ENCODE results near the gene HOXB9. TPM values are rescaled to one million over a fixed set of nuclear protein-coding genes. Genes with fewer than 3 reads are reported as not detected.

The HOXB9 gene
- total and polyA plus RNA-seq, 4 donors: 0.33 to 0.75 (median 0.39) TPM; not detected in 1

DNA sequence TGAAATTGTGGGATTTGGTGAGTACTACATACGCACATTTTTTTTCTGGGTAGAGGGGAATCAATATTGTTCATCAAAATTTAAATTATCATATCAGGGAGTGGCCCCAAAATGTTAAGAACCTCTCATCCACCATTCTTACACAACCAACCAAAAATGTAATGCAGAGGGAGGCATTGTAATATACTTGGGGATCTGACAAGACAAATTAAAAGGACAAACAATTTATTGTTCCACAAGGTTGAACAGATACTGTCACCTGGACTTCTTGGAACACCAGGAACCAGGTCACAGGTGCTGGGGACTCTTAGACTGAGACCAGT lies 14.7 kb upstream of the HOXB9 start:
- H3K36me3 ChIP-seq (ENCODE audit: control insufficient read depth in 1 of 2, insufficient read depth in 2 of 2, low read length in 1 of 2): no peaks in the 10 kb centered on the region
- H3K27ac ChIP-seq (ENCODE audit: low read depth in 1 of 2, low read length in 2 of 2): no peak overlapping the region
- DNase-seq (no peak), ATAC-seq (ENCODE audit: low FRiP score) (no peak)
- H3K9me3 ChIP-seq (ENCODE audit: control insufficient read depth, low read length): no peaks in the 10 kb centered on the region
- WGBS, 2 donors: 66 to 82% methylated on average over 1 of the region's 1 CpG
- no peak overlapping the region for H3K4me3 ChIP-seq (ENCODE audit: low read length in 2 of 2)
- no peaks in the 10 kb centered on the region for H3K4me1 ChIP-seq (ENCODE audit: control insufficient read depth in 1 of 2, insufficient read depth in 2 of 2, low read length in 2 of 2)
- H3K27me3 ChIP-seq (ENCODE audit: control insufficient read depth in 1 of 2, insufficient read depth in 2 of 2, low read length in 1 of 2): no peaks in the 10 kb centered on the region
- intact Hi-C loops (cut with DNase I): no loop called here

DNA sequence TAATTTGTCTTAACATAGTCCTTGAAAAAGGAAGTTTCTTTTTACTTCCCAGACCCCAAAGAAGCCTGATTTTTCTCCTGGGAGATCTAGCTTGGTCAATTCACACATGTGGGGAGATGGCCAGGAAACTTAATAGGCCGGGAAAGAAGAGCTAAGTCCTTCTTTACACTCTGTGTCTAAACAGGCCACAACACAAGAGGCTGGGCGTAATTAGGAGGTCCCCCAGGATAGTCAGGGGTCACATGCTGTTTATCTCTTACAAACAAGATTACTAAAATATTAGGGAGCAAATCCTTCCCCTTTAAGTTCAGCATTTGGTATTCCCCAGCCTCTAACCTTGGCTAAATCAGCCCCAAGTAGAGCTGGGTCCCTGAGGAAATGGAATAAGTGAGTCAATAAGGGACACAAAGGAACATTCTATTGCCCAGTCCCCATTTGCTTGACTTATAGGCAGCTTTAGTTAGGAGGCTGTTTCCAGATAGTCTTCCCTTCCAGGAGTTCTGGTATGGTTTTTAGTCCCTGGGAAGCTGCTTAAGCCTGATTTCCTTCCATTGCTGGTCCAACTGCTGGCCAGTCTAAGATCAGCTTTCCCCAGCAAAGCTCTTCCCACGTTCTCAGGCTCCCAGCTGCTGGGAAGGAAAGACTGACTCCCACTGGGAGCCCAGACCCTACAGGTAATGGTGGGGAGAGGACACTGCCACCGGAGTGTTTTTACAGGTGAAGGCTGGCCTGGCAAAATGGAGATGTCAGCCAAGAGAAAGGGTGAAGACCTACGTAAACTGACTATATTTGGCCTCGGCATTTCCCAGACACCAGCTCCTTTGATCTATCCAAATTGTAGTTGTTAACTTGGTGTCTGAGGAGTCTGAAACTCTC lies 14.1 kb upstream of the HOXB9 start:
- H3K4me3 ChIP-seq (ENCODE audit: low read length in 2 of 2): no peak overlapping the region
- no peaks in the 10 kb centered on the region for H3K9me3 ChIP-seq (ENCODE audit: control insufficient read depth, low read length)
- no peaks in the 10 kb centered on the region for H3K36me3 ChIP-seq (ENCODE audit: control insufficient read depth in 1 of 2, insufficient read depth in 2 of 2, low read length in 1 of 2)
- no peak for ATAC-seq (ENCODE audit: low FRiP score)
- DNase-seq: no peak
- intact Hi-C loops (cut with DNase I): no loop called here
- no peaks in the 10 kb centered on the region for H3K27me3 ChIP-seq (ENCODE audit: control insufficient read depth in 1 of 2, insufficient read depth in 2 of 2, low read length in 1 of 2)
- 78 to 80% methylated on average over 6 of the region's 6 CpGs for WGBS, 2 donors
- H3K4me1 ChIP-seq (ENCODE audit: control insufficient read depth in 1 of 2, insufficient read depth in 2 of 2, low read length in 2 of 2): no peaks in the 10 kb centered on the region
- H3K27ac ChIP-seq (ENCODE audit: low read depth in 1 of 2, low read length in 2 of 2): no peak overlapping the region

DNA sequence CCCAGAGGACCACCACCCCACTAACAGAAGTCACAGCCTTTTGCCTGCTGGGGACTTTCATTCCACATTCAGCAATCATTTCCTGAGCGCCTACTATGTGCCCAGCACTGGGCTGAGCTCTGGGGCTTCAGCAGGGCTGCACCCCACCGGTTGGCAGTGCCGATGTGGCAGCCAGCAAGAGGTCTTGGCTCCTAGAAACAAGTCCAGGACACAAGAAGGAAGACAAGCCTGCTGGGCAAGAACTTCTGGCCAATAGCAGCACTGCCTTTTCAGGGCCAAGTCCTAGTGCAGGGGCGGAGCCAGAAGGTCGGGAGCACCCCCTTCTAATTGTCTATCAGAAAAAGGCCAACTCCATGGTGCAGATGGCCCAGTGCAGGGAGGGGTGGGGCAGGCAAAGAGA lies 13.0 kb upstream of the HOXB9 start:
- ATAC-seq (ENCODE audit: low FRiP score): no peak
- no peak for DNase-seq
- no peaks in the 10 kb centered on the region for H3K4me1 ChIP-seq (ENCODE audit: control insufficient read depth in 1 of 2, insufficient read depth in 2 of 2, low read length in 2 of 2)
- H3K4me3 ChIP-seq (ENCODE audit: low read length in 2 of 2): no peak overlapping the region
- 53 to 54% methylated on average over 5 of the region's 5 CpGs for WGBS, 2 donors
- H3K27me3 ChIP-seq (ENCODE audit: control insufficient read depth in 1 of 2, insufficient read depth in 2 of 2, low read length in 1 of 2): peaks cover 0 to 2% of the 10 kb centered on the region in 2 donors
- intact Hi-C loops (cut with DNase I): no loop called here
- H3K27ac ChIP-seq (ENCODE audit: low read depth in 1 of 2, low read length in 2 of 2): no peak overlapping the region
- no peaks in the 10 kb centered on the region for H3K36me3 ChIP-seq (ENCODE audit: control insufficient read depth in 1 of 2, insufficient read depth in 2 of 2, low read length in 1 of 2)
- no peaks in the 10 kb centered on the region for H3K9me3 ChIP-seq (ENCODE audit: control insufficient read depth, low read length)

DNA sequence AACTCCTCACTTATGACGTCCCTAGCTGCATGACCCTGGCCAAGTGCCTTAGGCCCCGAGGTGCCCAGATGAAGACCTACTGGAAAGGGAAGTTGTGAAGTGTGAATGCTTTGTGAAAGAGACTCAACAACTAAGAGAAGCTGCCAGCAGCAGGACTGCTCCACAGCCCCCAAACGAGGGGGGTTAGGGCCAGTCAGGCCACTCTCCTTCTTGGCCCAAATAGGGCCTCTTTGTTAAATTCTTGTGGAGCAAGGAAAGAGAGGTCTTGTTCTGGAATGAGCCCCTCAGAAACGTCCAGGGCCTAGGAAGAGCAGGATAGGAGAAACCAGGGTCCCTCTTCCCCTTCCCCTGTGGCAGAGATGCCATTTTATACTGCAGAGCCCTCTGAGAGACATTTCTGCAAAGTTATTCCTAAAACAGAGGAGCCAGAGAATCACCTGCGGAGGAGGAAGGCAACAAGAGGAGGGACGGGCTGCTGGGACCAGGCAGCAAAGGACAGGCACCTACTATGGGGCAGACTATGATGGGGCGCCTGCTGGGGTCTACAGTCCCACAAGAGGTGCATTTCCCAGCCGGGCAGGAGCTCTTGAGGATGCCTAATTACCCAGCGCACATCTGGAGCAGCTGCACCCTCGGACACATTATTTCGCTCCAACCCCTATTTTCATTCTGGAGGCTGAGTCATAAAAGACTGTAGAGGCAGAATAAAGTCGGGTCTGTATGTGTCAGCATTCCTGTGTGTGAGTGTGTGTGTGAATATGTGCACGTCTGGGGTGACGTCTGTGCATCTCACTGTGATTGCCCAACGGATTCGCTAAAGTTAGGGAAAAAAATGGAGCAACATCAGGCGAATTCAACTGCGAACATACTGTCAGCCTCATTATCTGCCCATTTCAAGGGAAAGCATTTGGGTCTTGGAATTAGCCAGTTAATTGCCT lies 11.4 kb upstream of the HOXB9 start:
- Histone ChIP-seq H3K36me3 (ENCODE audit: control insufficient read depth in 1 of 2, insufficient read depth in 2 of 2, low read length in 1 of 2) (no peaks in the 10 kb centered on the region), H3K27ac (ENCODE audit: low read depth in 1 of 2, low read length in 2 of 2) (no peak overlapping the region), H3K4me1 (ENCODE audit: control insufficient read depth in 1 of 2, insufficient read depth in 2 of 2, low read length in 2 of 2) (no peaks in the 10 kb centered on the region), H3K27me3 (ENCODE audit: control insufficient read depth in 1 of 2, insufficient read depth in 2 of 2, low read length in 1 of 2) (peaks cover 0 to 2% of the 10 kb centered on the region in 2 donors), H3K9me3 (ENCODE audit: control insufficient read depth, low read length) (no peaks in the 10 kb centered on the region), H3K4me3 (ENCODE audit: low read length in 2 of 2) (no peak overlapping the region)
- whole genome bisulfite sequencing, 2 donors: 55 to 66% methylated on average over 18 of the region's 18 CpGs
- ATAC-seq (ENCODE audit: low FRiP score) (no peak), DNase-seq (peak in 1 of 2 donors; percentile 31)
- intact Hi-C loops (cut with DNase I): no loop called here

DNA sequence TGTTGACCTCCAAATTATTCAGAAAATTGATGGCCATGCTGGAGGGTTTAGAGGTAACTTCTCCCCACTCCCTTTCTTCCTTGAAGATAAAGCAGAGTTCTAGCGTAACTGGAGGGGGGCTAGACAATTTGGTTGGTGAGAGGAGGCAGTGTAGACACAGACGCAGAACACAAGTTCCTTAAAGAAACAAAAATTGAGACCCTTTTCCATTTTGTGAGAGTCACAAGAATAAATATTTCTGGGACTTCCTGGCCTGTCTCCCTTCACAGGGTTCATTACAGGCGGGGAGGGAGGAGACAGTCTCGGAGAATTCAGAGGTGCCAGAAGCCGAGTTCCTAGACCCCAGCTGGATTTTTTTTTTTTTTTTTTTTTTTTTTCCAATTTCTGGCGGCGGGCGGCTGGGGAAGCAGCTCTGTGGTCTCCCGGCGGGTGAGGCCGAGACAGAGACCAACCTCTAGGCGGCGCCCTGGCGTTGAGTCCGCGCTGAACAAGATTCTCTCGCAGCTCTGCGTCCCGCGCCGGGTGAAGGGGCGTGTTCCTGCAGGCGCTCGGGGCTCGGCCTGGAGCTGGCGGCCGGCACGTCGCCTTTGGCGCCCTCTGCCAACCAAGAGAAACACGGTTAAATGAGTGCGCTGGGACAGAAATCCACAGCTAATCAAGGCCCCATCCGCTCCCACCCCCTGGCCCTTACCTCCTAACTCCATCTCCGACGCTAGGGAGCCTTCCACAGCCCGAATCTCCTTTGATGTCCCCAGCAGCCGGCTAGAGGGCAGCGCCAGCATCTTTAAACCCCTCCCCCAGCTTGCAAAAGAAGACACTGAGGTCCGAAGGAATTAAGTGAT lies 10.2 kb upstream of the HOXB9 start:
- Histone ChIP-seq H3K27me3 (ENCODE audit: control insufficient read depth in 1 of 2, insufficient read depth in 2 of 2, low read length in 1 of 2) (peaks cover 0 to 2% of the 10 kb centered on the region in 2 donors), H3K27ac (ENCODE audit: low read depth in 1 of 2, low read length in 2 of 2) (no peak overlapping the region), H3K4me1 (ENCODE audit: control insufficient read depth in 1 of 2, insufficient read depth in 2 of 2, low read length in 2 of 2) (no peaks in the 10 kb centered on the region), H3K4me3 (ENCODE audit: low read length in 2 of 2) (no peak overlapping the region), H3K9me3 (ENCODE audit: control insufficient read depth, low read length) (no peaks in the 10 kb centered on the region), H3K36me3 (ENCODE audit: control insufficient read depth in 1 of 2, insufficient read depth in 2 of 2, low read length in 1 of 2) (no peaks in the 10 kb centered on the region)
- DNase-seq (peak; percentile 84 to 94), ATAC-seq (ENCODE audit: low FRiP score) (peak; percentile 80)
- intact Hi-C loops (cut with DNase I): no loop called here
- 11 to 13% methylated on average over 39 of the region's 39 CpGs for WGBS, 2 donors

DNA sequence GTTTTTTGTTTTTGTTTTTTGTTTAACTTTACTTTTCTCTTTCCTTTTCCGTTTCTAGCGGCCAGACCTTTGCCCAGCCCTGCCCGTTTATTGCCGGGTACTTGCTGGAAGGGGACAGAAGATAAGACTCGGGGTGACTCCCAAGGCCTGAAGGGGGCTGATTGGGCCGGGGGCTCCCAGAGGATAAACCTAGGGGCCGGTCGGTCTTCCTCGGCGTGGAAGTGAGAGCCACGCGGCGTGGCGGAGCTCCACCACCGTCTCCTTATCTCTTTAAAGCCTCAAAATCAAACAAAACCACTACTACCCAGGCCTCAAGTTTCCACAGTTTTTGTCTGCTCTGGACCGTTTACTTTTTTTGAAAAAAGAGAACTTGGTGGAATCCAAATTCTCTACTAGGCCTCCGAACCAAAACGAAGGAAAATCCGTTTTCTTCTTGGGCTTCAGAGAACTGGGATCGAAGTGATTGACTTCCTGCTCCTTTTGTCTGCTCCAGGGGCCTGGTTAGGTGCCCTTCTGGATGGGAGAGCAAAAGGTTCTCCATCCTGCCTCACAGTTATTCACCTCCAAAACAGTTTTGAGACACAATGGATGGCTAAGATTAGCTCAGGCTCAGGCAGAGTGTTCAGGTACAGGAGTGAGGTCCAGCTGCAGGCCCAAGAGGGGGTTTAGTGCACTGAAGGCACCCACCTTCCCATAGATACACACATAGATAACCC lies 8.5 kb upstream of the HOXB9 start:
- H3K4me1 ChIP-seq (ENCODE audit: control insufficient read depth in 1 of 2, insufficient read depth in 2 of 2, low read length in 2 of 2): no peaks in the 10 kb centered on the region
- H3K27me3 ChIP-seq (ENCODE audit: control insufficient read depth in 1 of 2, insufficient read depth in 2 of 2, low read length in 1 of 2): peaks cover 0 to 2% of the 10 kb centered on the region in 2 donors
- no peak overlapping the region for H3K27ac ChIP-seq (ENCODE audit: low read depth in 1 of 2, low read length in 2 of 2)
- intact Hi-C loops (cut with DNase I): no loop called here
- 56 to 73% methylated on average over 20 of the region's 20 CpGs for WGBS, 2 donors
- DNase-seq: peak in 1 of 2 donors; percentile 59
- no peaks in the 10 kb centered on the region for H3K9me3 ChIP-seq (ENCODE audit: control insufficient read depth, low read length)
- H3K36me3 ChIP-seq (ENCODE audit: control insufficient read depth in 1 of 2, insufficient read depth in 2 of 2, low read length in 1 of 2): no peaks in the 10 kb centered on the region
- no peak for ATAC-seq (ENCODE audit: low FRiP score)
- H3K4me3 ChIP-seq (ENCODE audit: low read length in 2 of 2): no peak overlapping the region

DNA sequence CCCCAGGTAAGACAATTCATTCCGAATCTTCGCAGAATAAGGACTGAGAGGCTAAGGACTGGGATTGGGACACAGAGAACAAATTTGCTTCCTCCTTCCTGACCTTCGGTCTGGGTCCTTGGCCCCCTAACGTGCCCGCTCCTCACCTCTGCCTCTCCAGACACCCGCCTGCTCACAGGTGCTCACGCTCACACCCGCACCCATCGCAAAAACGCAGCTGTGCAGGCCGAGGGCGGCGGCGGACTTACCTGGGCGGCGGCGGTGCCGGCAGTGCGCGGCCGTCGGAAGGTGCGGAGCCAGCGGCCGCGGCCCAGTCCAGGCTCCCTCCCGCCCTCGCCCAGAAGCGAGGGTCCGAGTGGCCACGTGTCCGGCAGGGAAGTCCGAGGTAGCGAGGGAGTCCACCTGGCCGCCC lies 7.1 kb upstream of the HOXB9 start:
- no peak overlapping the region for H3K4me3 ChIP-seq (ENCODE audit: low read length in 2 of 2)
- H3K27ac ChIP-seq (ENCODE audit: low read depth in 1 of 2, low read length in 2 of 2): no peak overlapping the region
- 44 to 54% methylated on average over 35 of the region's 35 CpGs for WGBS, 2 donors
- DNase-seq: peak; percentile 18 to 56
- H3K27me3 ChIP-seq (ENCODE audit: control insufficient read depth in 1 of 2, insufficient read depth in 2 of 2, low read length in 1 of 2): peaks cover 0 to 2% of the 10 kb centered on the region in 2 donors
- intact Hi-C loops (cut with DNase I): no loop called here
- no peak for ATAC-seq (ENCODE audit: low FRiP score)
- H3K36me3 ChIP-seq (ENCODE audit: control insufficient read depth in 1 of 2, insufficient read depth in 2 of 2, low read length in 1 of 2): no peaks in the 10 kb centered on the region
- H3K4me1 ChIP-seq (ENCODE audit: control insufficient read depth in 1 of 2, insufficient read depth in 2 of 2, low read length in 2 of 2): no peaks in the 10 kb centered on the region
- no peaks in the 10 kb centered on the region for H3K9me3 ChIP-seq (ENCODE audit: control insufficient read depth, low read length)
